Heart left ventricle (tissue), 13 donors: ENCODE results near the gene S100PBP.

Experiments
- POLR2A ChIP-seq, 2 donors: fragments of 450-650 bp; IDR thresholded peaks; one replicate each; pipeline ENCODE4 v1.6.1; 2017; ENCODE audit warnings: antibody characterized with exemption in 2 of 2, mild to moderate bottlenecking in 2 of 2, moderate library complexity in 2 of 2
- TF ChIP-seq, protein P1 (sequence below), 12 donors: fragments of 200-600 bp; sonication (generic) in 4 of 12; IDR thresholded peaks; one replicate each; pipeline versions ENCODE4 v1.5.0 to v1.8.0; 2018 to 2022; ENCODE audit warnings: antibody characterized with exemption in 12 of 12, mild to moderate bottlenecking in 5 of 12
- donor health status: ischemic (EF 13 %, LVEDD 7.1; RV severe dilation, severe dysfunction).
- donor health status: DM: no; HTN: yes; CAD: no.
- donor health status: DM: no; HTN: no; CAD: no.
- donor health status: ischemic (EF 25% LVEDD 6.9; RV normal size, moderate dysfunction).
- donor health status: ischemic (EF 25% LVEDD 5.7; RV mildly dilated, moderate dysfunction).
- donor health status: ischemic (EF 35%, LVEDD 5.7; RV mildly dilated, moderate dysfunction).
- donor health status: nonischemic (EF 11% LVEDD 7.7; RV severe dilation, severe dysfunction).
- donor health status: DM: yes; HTN: yes; CAD: no.
- donor health status: PGD.
- donor health status: ischemic (EF 29% LVEDD 5.4; RV normal size, mild dysfunction).
- donor health status: nonischemic (EF 23%, LVEDD 6.1; RV moderate dilation, normal function).

DNA sequence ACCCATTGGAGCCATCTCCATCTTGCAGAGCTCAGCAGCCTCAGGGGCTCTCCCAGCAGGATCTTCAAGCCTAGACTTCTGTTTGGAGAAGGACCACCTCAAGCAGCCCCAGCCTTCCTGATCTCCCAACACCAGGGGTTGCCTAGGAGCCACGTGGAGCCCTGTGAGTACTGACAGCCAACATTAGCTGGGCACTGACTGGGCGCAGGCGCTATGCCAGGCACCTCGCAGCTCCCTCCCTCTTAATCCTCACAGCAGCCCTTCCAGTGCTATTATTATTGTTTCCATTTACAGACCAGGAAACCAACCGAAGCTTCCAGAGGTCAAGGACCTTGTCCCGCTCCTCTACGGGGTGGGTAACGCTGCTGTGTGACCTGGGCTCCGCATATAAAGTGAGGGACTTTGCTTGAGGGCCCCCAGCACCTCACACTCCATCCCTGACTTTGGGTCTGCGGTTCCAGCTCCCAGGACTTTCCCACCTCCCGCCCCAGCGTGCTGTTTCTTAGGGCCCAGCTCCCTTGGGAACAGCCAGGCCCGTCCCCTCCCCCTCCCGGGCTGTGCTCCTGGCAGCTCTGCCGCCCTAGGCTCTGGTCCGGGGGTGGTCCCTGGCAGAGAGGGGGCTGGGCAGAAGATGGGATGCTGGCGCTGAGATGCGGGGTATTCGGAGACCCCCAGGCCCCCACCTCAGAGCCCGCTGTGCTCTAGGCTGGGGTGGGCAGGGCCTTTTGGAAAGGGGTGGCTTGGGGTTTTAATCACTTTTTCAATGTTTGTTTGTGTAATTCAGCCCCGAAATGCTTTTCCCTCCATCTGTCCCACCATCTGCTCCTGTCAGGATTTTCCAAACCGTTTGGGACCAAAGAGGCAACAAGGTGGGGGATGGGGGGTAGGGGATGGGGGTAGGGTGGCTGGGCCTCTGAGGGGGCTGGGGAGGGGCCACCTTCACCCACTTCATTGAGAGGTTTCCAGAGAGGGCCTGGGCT lies 64.7 kb downstream of the S100PBP start:
- TF ChIP-seq, protein P1, sequence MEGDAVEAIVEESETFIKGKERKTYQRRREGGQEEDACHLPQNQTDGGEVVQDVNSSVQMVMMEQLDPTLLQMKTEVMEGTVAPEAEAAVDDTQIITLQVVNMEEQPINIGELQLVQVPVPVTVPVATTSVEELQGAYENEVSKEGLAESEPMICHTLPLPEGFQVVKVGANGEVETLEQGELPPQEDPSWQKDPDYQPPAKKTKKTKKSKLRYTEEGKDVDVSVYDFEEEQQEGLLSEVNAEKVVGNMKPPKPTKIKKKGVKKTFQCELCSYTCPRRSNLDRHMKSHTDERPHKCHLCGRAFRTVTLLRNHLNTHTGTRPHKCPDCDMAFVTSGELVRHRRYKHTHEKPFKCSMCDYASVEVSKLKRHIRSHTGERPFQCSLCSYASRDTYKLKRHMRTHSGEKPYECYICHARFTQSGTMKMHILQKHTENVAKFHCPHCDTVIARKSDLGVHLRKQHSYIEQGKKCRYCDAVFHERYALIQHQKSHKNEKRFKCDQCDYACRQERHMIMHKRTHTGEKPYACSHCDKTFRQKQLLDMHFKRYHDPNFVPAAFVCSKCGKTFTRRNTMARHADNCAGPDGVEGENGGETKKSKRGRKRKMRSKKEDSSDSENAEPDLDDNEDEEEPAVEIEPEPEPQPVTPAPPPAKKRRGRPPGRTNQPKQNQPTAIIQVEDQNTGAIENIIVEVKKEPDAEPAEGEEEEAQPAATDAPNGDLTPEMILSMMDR (IDR thresholded peaks at IDR 0.05): no peak
- no peak for TF ChIP-seq POLR2A (IDR thresholded peaks at IDR 0.05)
